Neural progenitor cell (in vitro differentiated cells): Measurements from ENCODE around the gene EMILIN3.

Experiments used
- CTCF ChIP-seq: fragments of 200-600 bp; sonication (generic); IDR thresholded peaks from 2 replicates; pipeline ENCODE4 v1.5.1; 2017; ENCODE audit warnings: antibody characterized with exemption, mild to moderate bottlenecking
- EZH2 ChIP-seq: fragments of 200-600 bp; sonication (generic); IDR thresholded peaks from 2 replicates; pipeline ENCODE4 v1.6.1; 2017; ENCODE audit warnings: antibody characterized with exemption, mild to moderate bottlenecking, moderate library complexity
- EZH2phosphoT487 ChIP-seq: fragments of 200-600 bp; sonication (generic); IDR thresholded peaks from 2 replicates; pipeline ENCODE4 v1.6.1; 2017; ENCODE audit warnings: antibody characterized with exemption

GRCh38 chr20:41345729-41346067, 20.9 kb downstream of the EMILIN3 start:
- no peak for TF ChIP-seq CTCF
- TF ChIP-seq EZH2 = no peak
- no peak for TF ChIP-seq EZH2phosphoT487
